ENCODE measurements around the gene RPS6KA2.

RPS6KA2 gene

DNA sequence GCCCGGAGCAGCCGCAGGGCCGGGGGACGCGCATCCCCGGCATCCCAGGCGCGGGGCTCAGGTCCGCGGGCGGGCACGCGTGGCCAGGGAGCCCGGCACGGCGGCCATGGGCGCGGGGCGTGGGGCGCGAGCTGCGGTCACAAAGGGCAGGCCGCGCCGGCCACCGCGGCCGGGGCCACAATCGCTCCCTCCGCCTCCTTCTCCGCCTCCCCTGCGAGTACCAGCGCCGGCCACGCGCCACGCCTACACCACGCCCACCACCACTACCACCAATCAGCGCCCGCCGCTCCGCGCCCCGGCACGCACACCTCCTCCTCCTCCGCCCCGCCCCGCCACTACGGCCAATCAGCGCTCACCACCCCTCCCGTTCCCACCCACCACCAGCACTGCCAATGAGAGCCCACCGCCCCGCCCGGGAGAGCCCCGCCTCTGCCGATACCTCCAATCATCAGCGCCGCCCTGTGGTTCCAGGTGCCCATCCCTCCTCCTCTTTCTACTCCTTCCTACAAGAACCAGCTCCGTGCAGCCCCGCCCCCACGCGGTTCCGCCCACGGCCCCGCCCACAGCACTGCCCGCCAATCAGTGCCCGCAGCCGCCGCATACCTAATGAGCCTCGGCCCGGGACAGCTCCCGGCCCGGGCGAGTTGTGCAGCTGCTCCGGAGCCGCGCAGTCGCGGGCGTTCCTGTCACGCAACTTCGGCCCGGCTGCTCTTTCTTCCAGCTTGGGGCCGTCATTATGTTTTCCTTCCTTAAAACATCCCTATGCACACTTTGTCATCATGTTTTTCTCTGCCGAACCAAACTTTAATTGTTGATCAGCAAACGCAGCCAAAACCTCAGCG, at the start of gene RPS6KA2:
Gene RPS6KA2 (minus strand): TSS at position 219 of the 842 bp plus-strand sequence. CDS start 232 bp downstream, outside the sequence.
- DNase-seq = peak; percentile 100

DNA sequence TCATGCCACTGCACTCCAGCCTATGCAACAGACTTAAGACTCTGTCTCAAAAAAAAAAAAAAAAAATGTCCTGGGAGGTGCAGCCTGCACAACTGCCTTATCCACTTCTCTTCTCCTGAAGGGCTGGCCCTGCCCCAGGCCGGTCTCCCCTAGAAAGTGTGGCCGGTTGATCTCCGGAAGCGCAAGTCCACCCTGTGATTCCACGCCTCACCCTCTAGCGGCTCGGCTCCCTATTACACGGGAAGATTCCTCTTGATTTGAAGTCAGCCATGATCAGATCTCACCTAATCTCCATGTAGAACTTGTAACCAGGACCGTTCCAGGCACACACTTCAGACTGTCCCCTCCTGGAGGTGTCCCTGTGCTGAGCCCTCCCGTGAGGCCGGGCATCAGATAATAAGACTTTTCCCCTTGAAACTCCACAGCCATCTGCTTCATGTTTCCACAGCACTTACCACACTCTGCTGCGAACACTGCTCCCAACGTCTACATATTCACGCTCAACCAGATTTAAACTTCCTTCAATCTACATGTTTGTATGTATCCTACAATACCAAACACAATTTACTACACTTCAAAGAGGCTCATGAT, 49.3 kb upstream of the RPS6KA2 start:
- no peak for DNase-seq

DNA sequence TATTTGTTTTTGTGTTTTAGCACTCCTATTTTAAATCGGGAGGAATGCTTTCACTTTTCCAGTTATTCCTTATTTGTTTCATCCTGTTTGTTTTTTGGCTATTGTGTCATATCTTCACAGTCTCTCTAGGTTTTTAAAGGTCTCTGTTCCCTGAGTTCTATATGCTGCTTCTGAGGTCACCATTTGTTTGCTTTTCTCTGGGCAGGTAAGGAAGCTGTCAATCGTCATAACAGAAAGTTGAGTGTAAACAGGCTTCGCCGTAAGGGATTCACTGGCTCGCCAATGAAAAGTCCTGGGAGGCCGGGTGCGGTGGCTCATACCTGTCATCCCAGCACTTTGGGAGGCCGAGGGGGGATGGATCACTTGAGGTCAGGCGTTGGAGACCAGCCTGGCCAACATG, 48.7 kb upstream of the RPS6KA2 start:
- no peak for DNase-seq

DNA sequence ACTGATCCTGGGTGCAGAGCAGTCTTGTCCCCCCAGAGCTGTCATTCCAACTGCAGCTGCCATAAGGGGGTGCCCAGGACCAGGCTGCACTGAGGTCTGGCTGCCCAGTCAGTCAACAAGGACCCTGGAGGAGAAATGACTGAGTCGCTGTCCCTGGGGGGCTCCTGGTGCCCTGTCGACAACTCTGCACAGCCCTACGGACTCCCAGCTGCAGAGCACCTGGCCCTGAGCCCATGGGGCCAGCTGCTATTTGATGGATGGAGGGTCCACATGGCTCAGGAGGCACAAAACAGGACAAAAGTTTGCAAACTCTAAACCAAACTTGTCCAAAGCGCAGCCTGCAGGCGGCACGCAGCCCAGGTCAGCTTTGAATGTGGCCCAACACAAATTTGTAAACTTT, 46.3 kb upstream of the RPS6KA2 start:
- no peak for DNase-seq

DNA sequence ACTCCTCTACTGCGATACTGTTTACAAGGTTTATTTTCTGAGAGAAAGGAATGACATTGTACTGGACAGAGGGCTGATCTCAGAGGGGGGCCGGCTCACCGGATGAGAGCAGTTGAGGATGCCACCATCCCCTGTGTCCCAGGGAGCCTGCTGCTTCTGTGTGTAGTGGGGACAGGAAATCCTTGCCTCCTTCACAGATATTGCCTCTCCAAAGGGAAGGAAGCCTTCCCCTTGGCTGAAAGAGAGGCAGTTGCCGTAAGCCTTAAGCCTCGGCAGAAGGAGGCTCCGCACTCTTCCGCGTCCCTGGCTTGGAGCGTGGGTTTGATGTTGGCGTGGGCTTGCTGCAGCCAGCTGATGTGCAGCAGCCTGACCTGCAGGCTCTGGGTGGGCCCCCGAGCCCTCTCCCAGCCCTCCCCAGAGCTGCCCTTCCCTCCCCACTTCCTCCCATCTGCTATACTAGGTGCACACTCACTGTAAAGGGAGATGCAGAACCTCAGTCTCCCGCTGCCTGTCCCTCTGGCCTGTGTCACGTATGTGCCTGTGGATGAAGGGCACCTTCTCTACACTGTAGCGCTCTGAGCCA, 45.7 kb upstream of the RPS6KA2 start:
- DNase-seq = no peak

DNA sequence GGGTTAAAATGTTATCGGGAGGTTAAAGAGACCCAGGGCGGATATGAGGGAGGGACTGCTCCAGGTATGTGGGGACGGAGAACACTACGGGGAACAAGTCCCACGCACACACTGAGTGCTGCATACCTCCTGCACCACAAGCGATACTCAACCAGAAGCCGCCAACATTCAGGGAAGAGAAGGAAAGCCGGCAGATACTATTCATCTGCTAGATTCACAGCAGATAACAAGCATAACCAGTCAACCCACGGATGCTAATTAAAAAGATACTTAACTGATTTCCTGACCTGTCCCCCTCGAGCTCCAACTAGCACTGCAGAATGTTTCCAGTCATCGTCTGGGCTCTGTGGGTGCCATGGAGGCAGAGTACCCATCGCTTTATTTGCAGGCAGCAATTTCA, 45.1 kb upstream of the RPS6KA2 start:
- no peak for DNase-seq

DNA sequence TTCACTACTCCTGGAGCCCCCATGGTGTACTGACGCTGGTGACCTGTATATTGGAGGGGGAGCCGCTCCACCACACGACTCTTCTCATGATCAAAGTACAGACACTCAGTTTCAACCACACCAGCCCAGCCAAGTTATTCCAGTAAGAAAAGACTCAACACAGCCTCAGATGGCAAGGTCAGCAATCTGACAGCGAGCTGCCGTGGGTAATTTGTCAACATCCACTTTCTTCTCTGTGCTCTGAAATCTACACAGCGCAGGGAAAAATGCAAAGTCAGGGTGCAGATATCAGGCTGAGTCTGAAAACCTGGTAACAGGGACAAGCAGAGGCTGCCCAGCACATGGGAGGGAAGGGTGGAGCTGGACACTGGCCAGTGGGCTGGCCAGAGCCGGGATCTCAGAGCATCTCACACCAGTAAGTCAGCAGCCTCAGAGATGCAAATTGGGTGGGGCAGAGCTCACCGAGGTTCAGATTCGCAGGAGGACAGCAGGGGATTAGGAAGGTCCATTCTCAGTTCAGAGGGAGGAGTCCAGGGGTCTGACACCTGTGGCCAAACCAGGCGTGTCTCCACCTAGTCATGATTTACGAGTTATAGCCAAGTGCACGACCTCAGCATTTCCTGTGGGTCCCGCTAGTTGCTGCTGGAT, 44.5 kb upstream of the RPS6KA2 start:
- DNase-seq = no peak

DNA sequence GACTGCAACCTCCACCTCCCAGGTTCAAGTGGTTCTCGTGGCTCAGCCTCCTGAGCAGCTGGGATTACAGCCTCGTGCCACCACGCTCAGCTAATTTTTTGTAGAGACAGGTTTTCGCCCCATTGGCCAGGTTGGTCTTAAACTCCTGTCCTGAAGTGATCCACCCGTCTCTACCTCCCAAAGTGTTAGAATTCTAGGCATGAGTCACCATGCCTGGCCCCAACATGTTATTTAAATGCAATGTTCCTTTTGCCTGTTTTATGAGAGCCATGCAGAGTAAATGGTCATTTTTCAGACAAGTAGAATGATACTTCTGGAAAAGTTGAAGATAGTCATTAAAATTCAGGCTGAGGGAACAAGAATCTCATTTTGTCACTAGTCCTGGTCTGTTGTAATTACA, 43.8 kb upstream of the RPS6KA2 start:
- no peak for DNase-seq

DNA sequence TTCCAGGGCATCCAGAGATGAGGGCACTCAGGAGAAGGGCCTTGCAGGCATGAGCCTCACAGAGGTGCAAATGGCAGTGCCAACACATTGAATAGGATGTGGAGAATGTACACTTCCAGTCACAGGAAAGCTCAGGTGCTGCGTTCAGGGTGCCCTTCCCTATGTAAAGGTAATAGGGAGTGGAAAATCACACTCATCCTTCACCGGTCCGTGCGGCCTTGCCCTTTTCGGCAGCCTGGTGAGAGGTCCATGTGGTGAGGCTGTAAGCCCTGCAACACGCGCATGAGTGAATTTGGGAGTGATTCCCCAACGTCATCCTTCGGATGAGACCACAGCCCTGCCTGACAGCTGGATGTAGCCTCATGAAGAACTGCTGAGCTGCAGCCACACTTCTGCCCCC, 43.0 kb upstream of the RPS6KA2 start:
- no peak for DNase-seq

DNA sequence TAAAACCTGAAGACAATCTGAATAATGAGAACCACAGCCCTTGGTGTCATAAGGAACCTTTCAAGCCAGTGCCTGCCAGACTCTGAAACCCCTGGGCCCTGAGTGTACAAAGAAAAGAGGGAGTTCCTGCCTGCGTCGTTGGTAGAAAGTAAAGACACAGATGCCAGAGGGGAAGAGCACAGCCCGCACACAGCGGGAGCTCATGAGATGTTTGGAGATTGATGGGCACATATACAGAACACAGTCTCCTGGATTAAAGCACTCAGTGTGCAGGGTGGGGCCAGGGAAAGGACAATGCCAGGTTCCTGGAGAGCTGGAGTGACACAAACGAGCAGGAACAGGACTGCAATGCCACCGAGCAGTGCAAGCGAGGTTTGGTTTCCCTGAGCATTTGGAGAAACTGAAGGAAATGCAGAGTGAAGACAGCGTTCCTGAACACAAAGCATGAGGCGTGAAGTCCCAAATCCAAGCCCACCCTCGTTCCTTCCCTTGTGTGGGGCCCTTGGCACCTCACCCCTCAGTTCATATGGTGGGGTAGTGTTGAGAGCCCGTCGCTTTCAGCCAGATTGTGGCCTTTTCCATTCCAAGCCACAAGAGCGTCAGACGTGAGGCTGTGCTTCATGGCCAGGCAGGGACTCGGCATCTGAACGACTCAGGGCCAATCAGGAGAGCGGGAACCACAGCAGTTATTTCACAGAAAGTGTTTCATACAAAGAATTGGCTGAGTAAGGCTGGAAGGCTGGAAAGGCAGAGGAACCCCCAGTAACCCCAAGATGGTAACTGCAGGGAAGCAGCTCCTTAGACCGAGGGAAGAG, 41.0 kb upstream of the RPS6KA2 start:
- no peak for DNase-seq

DNA sequence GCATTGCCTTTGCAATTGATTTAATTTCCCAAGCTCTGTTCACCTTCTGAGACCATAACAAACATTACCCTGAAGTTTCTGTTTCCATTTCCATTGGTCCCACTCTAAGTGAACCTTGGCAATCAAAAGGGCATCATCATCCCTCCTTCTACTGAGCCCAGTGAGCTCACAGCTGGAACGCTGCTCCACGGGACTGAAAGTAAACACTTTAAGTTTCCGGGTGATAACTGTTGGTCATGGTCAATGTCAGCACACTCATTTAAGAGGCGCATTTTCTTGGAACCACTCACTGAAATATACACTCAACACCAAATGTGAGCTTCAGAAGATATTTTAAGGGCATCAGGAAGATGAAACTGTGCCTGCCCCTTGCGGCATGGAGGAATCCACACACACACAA, 37.1 kb upstream of the RPS6KA2 start:
- no peak for DNase-seq

DNA sequence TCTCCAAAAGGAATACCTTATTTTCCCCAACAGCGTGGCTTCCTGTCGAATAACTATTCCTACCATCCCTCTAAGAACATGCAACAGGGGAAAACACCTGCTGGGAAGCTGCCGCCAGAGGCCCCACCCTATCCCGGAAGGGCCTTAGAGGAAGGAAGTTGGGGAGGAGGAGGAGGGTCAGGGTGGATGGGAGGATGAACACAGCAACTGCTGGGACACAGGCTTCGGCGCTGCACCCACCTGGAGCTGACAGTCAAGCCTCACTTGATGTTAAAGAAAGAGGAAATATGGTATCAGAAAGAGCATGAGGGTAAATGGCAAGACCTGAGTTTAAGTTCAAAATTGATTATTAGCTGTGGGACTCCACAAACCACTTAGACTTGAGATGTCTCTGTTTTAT, 36.5 kb upstream of the RPS6KA2 start:
- no peak for DNase-seq

DNA sequence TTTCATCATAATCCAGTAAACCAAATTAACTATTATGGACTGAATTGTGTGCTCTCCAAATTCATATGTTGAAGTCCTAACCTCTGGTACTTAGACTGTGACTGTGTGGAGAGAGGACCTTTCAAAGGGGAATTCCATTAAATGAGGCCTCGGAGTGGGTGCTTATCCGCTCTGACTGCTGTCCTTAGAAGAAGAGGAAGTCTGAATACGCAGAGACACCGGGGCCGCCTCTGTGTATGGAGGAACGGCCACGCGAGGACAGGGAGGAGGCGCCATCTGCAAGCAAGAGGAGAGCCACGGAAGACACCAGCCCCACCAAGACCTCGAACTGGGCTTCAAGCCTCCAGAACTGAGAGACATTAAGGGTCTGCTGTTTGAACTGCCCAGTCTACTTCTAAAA, 35.6 kb upstream of the RPS6KA2 start:
- DNase-seq = no peak

DNA sequence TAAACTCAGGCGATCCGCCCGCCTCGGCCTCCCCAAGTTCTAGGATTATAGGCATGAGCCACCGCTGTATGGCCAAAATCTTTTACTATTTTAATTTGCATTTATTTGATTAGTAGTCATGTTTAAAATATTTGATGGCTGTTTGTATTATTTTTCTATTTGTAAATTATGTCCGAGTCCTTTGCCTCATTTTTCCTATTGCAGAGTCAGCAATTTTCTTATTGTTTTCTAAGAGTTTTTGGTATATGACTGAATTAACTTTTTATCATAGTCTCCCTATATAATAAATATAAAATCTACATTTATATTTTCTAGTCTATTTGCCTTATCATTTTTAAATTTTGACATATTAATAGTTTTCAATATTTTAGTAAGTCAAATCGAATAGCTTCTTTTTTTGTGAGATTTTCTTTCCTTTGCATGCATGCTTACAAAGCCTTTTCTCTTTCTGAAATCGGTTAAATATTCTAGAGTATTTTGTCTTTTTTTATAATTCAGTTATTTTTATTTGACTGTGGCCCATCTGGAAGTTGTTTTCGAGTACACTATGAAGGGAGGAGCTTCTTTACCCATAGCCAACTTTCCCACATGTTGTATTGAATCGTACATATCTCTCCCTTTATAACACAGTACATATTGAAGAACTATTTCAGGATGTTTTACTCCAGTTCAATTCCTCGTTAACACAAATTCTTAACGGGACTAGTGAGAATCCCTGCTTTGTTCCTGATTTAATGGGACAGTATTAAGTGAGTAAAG, 34.5 kb upstream of the RPS6KA2 start:
- no peak for DNase-seq

DNA sequence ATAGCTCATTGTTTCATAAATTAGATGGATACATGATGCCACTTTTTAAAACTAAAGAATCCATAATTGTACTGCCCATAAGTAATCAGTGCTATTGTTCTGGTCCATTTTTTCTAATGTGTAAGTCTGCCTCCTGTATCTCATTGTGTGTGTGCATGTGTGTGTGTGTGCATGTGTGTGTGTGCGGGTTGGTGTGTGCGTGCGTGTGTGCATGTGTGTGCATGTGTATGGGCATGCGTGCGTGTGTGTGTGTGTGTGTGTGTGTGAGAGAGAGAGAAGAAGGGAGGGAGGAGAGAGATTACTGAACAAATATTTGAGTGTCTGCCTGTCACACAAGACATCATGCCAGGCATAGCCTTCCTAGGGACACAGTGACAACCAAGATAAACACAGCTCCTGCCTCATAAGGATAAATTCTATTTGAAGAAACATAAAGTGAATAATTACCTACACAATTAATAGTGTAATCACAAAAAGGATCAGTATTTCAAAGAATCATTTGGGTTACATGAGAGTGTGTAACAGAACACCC, 33.2 kb upstream of the RPS6KA2 start:
- DNase-seq = no peak

DNA sequence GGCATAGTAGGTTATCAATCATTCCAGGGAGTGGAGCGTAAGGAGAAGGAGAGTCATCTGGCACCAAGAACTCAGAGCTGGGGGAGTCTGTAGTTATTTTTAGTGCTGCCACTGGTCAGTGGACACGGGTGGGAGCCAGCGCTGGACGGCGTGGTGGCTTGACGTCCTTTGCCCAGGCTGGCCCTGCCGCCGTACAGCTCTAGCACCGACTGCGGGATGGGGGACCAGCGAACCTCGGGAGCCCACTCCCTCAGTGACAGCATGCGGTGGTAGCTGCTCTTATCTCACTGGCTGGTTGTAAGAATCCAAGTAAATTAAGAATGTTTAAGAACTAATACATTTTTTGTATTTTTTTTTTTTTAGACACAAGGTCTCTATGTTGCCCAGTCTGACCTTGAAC, 32.5 kb upstream of the RPS6KA2 start:
- DNase-seq = no peak

DNA sequence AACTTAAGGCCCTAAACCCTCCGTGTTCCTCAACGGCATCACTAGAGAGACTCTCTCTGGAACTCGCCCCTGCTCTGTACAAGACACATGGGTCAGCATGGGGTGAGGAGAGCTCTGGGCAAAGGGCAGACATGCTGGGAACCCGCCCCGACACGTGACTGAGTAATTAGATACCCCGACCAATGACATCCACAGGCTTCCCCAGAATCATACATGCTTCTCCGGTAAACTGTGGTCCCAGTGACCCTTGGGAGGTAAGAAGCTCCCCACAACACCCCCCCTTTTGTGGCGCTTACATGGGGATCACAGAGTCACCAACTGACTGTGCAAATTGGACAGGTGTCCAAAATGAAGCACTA, 31.7 kb upstream of the RPS6KA2 start:
- no peak for DNase-seq

DNA sequence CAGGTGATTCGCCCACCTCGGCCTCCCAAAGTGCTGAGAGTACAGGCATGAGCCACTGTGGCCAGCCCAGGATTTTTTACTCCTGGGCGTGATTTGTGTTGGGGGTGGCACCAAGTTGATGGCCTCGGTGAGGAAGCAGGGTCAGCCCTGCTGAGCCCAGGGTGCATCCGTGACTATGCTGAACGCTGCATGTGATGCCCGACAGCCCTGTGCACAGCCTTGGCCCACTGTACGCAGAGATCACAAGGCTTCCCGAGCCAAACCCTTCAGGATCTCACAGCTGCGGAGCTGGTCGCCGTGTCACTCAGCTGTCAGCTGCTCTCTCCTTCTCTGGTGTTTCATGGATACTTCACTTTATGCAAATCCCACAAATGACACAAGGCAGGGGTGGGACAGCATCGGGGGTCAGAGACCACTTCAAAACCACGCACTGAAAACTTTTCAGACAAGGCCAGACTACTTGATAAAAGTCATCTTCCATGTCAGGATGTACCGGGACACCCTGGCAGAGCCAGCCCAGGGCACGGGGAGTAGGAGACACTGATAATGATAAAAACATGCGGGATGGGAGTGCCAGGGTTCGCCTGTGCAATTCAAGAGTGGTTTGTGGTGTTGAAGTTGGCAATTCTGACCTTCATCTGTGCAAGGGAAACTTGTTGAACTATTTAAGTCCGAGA, 31.2 kb upstream of the RPS6KA2 start:
- DNase-seq = no peak

DNA sequence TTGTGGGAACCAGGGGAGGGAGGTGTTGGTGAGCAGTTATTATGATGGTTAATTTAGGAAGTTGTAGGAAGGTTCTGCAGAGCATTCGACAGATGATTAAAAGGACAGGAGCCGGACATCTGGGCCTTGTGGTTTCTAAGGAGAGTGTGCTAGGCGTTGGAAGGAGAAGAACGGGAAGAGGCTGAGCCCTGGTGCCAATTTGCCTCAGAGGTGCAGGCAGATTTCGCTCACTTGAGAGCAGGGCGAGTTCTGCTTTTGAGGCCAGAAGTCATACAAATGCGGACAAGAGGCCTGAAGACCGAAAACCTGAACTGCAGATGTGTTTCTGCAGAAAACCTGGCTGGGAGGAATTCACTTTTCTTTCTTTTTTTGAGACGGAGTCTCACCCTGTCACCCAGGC, 30.5 kb upstream of the RPS6KA2 start:
- no peak for DNase-seq

DNA sequence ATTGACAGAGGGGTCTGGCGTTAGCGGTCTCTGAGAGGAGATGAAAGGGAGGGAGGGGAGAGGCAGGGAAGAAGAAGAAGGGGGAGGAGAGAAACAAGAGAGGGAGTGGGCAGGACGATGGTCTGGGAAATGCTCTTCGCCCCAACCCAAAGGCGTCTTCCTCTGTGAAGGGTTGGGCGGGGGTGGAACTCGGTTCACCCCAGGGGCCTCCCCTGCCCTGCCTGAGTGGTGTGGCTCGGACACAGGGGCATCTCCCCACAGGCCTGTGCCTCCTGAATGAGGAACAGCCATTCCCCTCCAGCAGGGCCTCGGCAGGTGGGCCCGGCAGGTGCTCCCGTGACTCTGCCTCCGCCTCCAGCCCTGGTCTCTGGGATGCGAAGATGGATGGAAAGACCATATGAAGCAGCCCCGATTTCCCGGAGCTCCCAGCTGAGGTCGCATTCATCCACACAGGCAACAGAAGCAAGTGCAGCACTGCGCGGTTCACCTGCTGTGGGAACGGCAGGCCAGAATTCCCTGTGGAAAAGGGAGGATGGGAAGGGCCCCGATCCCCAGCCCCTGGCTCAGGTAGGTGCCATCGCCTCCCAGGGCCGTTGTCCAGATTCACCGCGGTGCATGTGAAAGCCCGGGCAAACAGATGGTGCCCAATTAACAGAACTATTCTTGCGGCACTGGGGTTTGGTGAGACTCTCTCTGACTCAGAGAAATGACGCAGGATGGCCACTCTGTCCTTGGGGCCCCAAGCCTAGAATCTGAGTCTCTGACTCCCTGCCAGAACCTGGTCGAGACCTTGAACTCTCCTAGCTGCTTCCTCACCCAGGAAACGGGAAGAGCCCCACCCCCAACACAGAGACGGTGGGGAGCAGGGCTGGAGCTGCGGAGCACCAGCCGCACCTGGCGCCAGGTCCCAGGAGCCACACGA, 29.4 kb upstream of the RPS6KA2 start:
- no peak for DNase-seq

Data from activated CD4-positive, alpha-beta T cell treated with anti-CD3 and anti-CD28 coated beads for 48 hours (primary cell).